M059J (cell line): Measurements from ENCODE around the gene SEM1. TPM values are rescaled to one million over a fixed set of nuclear protein-coding genes. Genes with fewer than 3 reads are reported as not detected.
"Not testable (repeated sequence)": the region's sequence is repeated elsewhere in the genome, so short reads cannot be mapped to it uniquely, and the experiment has no call there.

Experiments
- DNase-seq: peaks from one replicate; pipeline ENCODE4 v3.0.0-alpha.2; 2012; ENCODE audit warnings: low read depth
- total RNA-seq: library from RNA; depleted of rRNA; stranded (reverse); fragments of >200 nt; shearing (Covaris generic); gene quantifications from 2 replicates; pipeline ENCODE4 v1.2.3, GENCODE V29; 2014

SEM1 gene
- total RNA-seq, 1 experiment from 2014 or later: 175 TPM

DNA sequence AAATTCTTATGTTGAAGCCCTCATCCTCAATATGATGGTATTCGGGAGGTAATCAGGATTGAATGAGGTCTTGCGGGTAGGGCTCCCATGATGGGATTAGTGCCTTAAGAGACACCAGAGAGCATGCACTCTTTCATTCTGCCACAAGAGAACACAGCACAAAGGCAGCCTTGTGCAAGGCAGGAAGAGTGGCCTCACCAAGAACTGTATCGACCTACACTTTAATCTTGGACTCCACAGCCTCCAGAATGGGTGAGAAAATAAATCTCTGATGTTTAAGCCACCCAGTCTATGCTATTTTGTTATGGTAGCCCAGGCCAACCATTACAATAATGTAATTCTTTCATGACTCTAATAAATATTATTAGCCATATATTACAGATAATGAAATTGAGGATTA is 8.4 kb downstream of the SEM1 start:
- DNase-seq: no peak

DNA sequence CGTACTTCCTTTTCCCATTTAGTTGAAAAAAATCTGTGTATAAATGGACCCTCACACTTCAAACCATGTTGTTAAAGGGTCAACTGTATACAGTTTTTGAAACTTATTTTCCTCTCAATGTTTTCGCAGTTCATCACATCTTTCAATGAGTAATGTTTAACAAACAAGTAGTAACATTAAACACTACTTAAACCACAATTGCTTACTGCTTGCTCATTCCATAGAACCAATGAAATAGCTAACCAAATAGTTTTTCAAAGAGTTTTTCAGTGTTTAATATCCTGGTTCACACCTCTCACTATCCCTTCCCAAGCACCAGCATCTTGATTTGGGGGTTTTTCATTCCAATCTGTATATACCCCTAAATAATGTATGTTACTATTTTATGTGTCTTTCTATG is 9.1 kb downstream of the SEM1 start:
- DNase-seq: no peak

- no peak for DNase-seq
Observed at GRCh38 chr7:96699219-96699871, 10.3 kb downstream of the SEM1 start.

GRCh38 chr7:96698449-96698848 is 11.2 kb downstream of the SEM1 start:
- DNase-seq: not testable (repeated sequence)

DNA sequence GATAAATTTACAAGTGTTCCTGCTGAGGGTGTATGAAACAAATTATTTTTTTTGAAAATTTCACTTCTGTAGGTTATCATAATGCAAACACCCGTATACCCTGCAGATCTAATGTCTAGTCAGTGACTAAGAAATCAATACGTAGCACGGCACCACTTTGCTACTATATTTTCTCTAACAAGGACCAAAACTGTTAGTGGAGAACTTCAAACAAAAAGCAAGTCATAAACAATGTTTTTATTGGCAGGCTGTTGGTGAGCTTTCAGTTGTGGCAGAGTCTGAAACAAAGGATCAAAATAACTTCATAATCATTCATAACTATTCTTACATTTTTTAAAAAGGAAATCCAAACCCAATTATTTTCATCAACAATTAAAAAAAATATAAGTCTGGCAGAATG is 11.8 kb downstream of the SEM1 start:
- no peak for DNase-seq

DNA sequence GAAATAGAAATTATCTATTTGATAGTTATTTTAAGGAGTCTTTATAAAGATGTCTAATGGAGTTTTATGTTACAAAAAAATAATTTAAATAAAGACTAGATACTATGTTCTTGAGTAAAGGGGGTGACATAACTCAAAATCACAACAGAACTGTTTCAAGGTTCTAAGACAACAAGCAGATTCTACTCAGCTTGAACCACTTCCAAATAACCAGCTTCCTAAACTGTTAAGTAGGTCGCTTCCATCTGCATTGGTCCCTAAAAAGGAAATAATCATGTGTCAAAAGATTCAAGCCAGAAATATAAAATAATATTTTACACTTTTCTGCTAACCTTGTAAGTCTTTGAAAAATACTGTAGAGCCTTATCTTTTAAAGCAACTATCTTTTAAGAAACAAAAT is 14.1 kb downstream of the SEM1 start:
- DNase-seq: no peak

DNA sequence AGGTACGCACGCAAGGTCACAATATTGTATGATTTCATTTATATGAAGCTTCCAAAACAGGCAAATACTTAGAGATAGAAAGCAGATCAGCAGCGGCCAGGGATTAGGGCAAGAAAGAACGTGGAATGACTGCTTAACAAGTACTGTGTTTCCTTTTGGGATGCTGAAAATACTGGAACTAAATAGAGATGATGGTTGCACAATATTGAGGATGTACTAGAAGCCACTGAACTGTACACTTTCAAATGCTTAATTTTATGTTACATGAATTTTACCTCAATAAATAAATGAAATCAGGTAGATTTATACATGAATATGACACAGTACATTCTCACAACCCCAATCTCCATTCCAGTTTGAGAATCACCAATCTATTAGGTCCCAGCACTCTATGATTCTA is 15.6 kb downstream of the SEM1 start:
- DNase-seq: no peak

- DNase-seq: no peak
Observed at GRCh38 chr7:96691702-96692101, 17.9 kb downstream of the SEM1 start.

- no peak for DNase-seq
Observed at GRCh38 chr7:96689414-96689813, 20.2 kb downstream of the SEM1 start.

DNA sequence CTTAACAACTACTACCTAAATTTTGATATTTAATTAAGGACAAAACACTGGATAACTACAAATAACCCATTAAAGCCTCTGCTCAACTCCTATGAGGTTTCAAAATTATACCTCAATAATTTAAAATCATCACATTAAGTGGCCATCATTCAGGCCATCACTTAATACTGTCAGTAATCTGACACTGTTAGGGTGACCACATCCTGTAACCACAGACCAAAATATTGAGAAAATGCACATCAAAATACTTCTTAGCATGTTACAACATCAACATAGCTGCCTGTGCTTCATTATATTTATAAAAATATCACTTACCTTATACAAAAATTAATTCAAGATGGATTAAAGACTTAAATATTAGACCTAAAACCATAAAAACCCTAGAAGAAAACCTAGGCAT is 23.3 kb downstream of the SEM1 start:
- DNase-seq: peak; percentile 43

GRCh38 chr7:96685755-96686154 is 23.9 kb downstream of the SEM1 start:
- no peak for DNase-seq

- DNase-seq: no peak
Observed at GRCh38 chr7:96685353-96685752, 24.3 kb downstream of the SEM1 start.

DNA sequence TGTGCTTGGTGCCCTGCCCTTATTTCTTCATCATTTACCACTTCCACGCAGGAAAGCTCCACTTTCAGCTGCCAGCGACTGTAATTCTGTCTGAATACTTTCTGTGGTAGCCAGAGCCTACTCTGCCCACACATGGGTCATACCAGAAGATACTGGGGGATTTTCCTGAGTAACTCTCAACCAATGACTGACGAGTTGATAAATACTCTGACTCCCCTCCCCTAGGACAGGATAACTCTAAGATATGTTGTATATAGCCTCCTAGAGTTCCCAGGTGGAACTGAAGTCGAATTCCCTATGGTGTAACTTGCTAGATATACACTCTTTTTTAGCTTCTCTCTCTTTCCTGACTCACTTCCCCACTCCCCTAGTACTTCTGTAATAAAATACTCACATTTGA is 29.8 kb downstream of the SEM1 start:
- no peak for DNase-seq

- DNase-seq: no peak
Observed at GRCh38 chr7:96676919-96677318, 32.7 kb downstream of the SEM1 start.

- no peak for DNase-seq
Observed at GRCh38 chr7:96675548-96675947, 34.1 kb downstream of the SEM1 start.

DNA sequence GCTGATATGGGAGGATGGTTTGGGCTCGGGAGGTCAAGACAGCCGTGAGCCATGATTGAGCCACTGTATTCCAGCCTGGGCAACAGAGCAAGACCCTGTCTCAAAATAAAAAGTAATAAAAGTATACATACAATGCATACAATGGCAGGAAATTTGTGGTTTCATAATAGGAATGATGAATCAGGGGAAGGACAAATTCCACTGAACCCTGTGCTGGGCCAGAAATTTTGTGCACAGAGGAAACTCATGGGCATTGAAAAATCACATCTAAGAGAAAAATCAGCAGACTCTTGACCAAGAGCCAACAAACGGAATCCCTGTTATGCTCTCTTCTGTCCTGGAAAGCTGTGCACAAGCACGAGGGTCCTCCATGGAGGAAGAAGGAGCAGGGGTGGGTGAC is 35.1 kb downstream of the SEM1 start:
- DNase-seq: no peak

GRCh38 chr7:96671854-96672253 is 37.8 kb downstream of the SEM1 start:
- DNase-seq: no peak

DNA sequence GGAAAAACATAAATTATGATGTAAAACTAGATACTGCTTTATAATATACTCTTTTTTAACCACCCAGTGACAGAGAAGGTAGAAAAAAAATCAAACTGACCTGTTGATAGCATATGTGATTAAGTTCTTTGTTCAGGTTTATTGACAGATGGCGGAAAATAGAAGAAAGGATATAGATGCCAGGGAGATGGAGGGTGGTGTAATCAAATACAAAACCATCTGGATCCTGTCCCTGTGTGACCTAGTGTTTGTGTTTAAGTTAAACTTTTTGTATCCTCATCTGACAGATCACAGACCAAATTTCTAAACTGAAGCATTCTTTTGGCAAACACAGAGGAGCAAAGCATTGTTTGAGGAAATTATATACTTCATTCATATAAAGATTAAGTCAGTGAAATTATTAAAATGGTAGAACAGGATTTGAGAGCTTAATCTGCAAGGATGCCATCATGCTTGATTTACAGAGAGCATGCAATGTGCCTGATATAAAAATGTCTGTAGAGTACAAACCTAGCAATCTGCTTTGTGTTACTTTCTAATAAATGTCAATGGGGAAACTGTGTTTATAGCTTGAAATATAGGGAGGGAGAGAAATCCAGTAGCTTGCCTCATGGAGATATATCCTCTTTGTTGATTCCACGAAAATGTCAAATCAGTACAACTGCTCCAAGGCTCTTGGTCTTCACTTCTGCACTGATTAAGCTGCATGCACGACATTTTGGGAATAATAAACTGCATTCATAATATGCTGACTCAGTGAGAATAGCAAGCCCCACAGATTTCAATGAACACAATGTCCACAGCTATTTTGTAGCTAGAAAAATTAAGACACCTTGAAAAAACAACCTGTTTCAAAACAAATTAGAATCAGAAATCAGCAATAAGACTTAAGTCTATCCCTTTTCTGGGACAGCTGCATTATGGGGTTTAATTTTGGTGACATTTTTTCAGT is 39.0 kb downstream of the SEM1 start:
- DNase-seq: no peak

- peak; percentile 30 for DNase-seq
Observed at GRCh38 chr7:96669812-96670211, 39.8 kb downstream of the SEM1 start.

- peak; percentile 26 for DNase-seq
Observed at GRCh38 chr7:96667026-96667425, 42.6 kb downstream of the SEM1 start.

- no peak for DNase-seq
Observed at GRCh38 chr7:96665689-96666088, 44.0 kb downstream of the SEM1 start.

GRCh38 chr7:96664793-96665192 is 44.9 kb downstream of the SEM1 start:
- no peak for DNase-seq

- no peak for DNase-seq
Observed at GRCh38 chr7:96663871-96664445, 45.7 kb downstream of the SEM1 start.
